ENCODE data around the gene CGB2. TPM values are rescaled to one million over a fixed set of nuclear protein-coding genes. Genes with fewer than 3 reads are reported as not detected.

Gene CGB2
- total RNA-seq, 1 experiment from 2014 or later, result 0.77 TPM

GRCh38 chr19:48986211-48986610 is 45.5 kb upstream of the CGB2 start:
- Histone ChIP-seq H3K9ac (ENCODE audit: extremely low read depth, insufficient read length, low read length) (no peak overlapping the region), H3K23me2 (ENCODE audit: insufficient read length, low read depth, low read length, poor library complexity, severe bottlenecking) (no peaks in the 10 kb centered on the region), H3K79me2 (ENCODE audit: insufficient read depth, low read length) (no peaks in the 10 kb centered on the region; the same call in 1 of the 2 replicates), H4K20me1 (ENCODE audit: control insufficient read depth, insufficient read depth, insufficient read length) (no peaks in the 10 kb centered on the region), H4K8ac (replicated peaks; ENCODE audit: insufficient read length, low read depth, low read length) (no peak overlapping the region), H2AFZ (ENCODE audit: low read length) (no peak overlapping the region), H3K27ac (ENCODE audit: insufficient read length, low read depth, low read length) (no peak overlapping the region), H2BK5ac (ENCODE audit: insufficient read length, low read length) (no peak overlapping the region), H2BK120ac (ENCODE audit: low read depth, low read length, poor library complexity, severe bottlenecking) (no peak overlapping the region), H3T11ph (ENCODE audit: low read length) (no peak overlapping the region), H3K14ac (ENCODE audit: insufficient read depth, low read length) (no peak overlapping the region), H3K79me1 (ENCODE audit: insufficient read depth, low read depth, low read length, poor library complexity, severe bottlenecking) (no peaks in the 10 kb centered on the region), H3K56ac (ENCODE audit: insufficient read length, low read depth, low read length) (no peak overlapping the region), H3K9me3 (ENCODE audit: control insufficient read depth, low read depth, low read length) (no peaks in the 10 kb centered on the region), H3K4me2 (ENCODE audit: insufficient read depth, insufficient read length, low read length) (no peak overlapping the region), H3K18ac (ENCODE audit: insufficient read length, low read depth, low read length) (no peak overlapping the region), H4K5ac (ENCODE audit: insufficient read length, low read depth, low read length) (no peak overlapping the region), H3K27me3 (ENCODE audit: insufficient read depth, low read length) (no peaks in the 10 kb centered on the region), H2BK12ac (ENCODE audit: insufficient read length, low read depth, low read length) (no peak overlapping the region), H4K91ac (ENCODE audit: insufficient read length, low read depth, low read length) (no peak overlapping the region), H3K23ac (ENCODE audit: insufficient read length, low read depth, low read length) (no peak overlapping the region), H2AK5ac (ENCODE audit: insufficient read length, low read length) (no peak overlapping the region), H2BK20ac (ENCODE audit: low read depth, low read length, poor library complexity, severe bottlenecking) (no peak overlapping the region), H2BK15ac (ENCODE audit: low read depth, low read length) (no peak overlapping the region), H3K4me1 (ENCODE audit: insufficient read depth, low read length) (no peaks in the 10 kb centered on the region), H3K4ac (ENCODE audit: low read depth, low read length) (no peak overlapping the region)
- whole genome bisulfite sequencing (ENCODE audit: extremely low coverage, insufficient read length, low lambda C conversion rate), result no CpG with 5 or more reads among the region's 3 CpGs
- Mint-ChIP-seq H3K9me3 (no peaks in the 10 kb centered on the region; a peak in 1 of 5 replicates), H3K4me3 (no peak overlapping the region), H3K27me3 (ENCODE audit: low read depth) (no peaks in the 10 kb centered on the region), H3K4me1 (peaks cover 12 to 13% of the 10 kb centered on the region in 2 experiments), H3K27ac (no peak overlapping the region), H3K36me3 (ENCODE audit: insufficient read depth in 1 of 3, low read depth in 3 of 3) (peaks cover 29 to 75% (median 70%) of the 10 kb centered on the region in 3 experiments)
- TF ChIP-seq CTCF (conservative IDR thresholded peaks at IDR 0.05), result no peak
- no peak for DNase-seq

All from H9 (cell line).